NCI-H2081 (cell line): ENCODE measurements around the gene C3orf18.
A peak's percentile ranks its signal among the peaks of the same experiment; 100 is the strongest.

Experiments
- DNase-seq, 2 experiments: peaks; one replicate each; lab custom pipeline; 2025; lab: John Stamatoyannopoulos, UW

C3orf18 gene

GRCh38 chr3:50603261-50604109 lies 35.9 kb upstream of the C3orf18 start:
- no peak for DNase-seq

DNA sequence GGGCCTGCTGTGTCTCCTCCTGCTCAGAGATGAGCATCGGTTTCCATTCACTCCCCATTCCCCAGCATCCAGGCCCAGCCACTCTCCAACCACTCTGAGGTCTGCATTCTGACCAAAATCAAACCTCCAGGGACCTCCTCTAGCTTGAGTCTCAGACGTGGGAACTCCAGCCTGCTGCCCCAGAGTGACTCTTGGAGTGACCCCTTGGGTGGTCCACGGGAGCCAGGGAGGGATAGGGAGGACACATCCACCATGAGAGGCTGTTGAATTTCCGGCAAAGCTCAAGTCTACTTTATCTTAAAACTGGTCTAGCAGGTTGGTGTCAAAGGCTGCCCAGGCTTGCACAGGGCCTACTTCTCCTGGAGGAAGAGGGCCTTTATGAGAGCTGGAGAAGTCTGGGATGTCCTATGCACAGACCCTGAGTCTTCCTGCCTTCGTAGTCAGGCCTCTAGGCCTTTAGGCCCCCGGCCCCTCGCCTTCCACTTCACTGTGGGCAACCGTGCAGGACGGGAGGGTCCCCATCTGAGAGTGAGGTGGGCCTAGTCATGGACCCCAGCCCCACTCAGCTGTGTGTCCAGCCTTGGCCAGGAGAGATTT lies 35.1 kb upstream of the C3orf18 start:
- DNase-seq = no peak

- DNase-seq = peak; percentile 57 to 77
Measured at GRCh38 chr3:50600841-50601591, 33.5 kb upstream of the C3orf18 start.

DNA sequence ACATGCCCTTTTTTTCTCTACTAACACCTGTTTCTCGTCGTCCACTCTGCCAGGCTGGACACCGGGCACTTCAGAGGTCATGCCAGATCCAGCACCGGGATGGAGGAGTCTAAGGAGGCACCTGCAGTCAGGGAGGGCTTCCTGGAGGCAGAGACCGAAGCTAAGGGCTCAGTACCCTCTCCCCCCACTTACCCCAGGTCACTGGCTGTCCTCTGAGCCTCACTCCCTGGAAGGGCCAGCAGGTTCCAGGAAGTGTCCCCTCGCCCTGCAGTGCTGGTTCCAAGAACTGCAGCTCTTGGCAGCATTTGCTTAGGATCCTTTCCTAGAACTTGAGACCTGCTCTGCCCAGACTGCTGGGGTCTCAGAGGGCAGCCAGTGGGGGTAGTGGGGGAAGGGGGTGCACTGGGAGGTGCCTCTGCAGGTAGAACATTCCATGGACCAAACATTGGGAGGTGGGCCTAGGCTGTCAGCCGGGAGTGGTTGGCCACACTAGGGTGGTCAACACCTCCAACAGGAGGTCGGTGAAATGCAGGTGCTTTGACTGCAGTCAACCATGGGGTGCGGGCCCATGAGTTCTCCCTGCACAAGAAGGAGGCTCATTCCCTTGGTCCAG lies 32.7 kb upstream of the C3orf18 start:
- no peak for DNase-seq

DNA sequence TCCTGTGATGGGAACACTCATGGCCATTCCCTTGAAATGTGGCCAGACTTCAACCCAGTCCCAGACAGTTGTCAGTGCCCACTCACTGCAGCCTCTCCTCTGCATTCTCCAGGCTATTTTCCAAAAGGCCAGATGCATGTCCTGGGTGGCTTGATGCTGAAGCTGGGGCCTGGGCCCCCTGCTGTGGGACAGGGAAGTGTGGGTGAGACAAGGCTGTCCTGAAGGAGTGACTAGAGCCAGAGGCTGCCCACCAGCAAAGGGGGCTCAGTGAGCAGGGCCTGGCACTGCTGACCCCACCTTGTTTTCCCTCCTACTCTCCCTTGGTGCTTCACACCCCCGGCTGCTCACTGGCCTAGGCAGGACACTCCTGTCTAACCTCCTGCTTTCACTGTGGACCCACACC lies 32.2 kb upstream of the C3orf18 start:
- DNase-seq = no peak

DNA sequence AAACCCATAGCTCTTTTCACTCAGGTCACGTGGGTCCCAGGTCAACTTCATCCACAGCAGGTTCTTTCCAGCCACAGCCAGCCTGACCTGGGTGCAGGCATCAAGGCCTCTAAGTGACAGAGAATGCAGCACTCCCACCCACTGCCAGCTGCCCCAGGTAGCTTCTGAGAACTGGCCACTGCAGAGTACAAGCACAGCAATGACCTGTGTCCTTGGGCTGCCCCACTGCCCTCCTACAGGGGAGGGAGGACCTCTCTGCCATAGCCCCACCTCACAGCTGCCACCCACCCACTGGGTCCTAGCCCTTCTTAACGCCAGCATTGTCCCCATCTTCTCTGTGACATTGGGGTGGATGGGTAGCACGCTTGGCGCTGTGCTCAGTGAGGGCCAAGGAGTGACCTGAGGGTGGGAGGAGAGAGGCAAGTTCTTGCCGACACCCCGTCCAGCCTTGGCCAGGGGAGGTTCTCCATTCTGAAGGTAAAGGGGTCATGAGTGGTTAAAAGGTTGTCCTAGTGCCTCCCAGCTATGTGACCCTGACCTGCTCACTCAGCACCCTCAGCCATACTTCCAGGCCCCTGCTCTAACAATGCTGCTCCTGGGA lies 31.7 kb upstream of the C3orf18 start:
- no peak for DNase-seq

DNA sequence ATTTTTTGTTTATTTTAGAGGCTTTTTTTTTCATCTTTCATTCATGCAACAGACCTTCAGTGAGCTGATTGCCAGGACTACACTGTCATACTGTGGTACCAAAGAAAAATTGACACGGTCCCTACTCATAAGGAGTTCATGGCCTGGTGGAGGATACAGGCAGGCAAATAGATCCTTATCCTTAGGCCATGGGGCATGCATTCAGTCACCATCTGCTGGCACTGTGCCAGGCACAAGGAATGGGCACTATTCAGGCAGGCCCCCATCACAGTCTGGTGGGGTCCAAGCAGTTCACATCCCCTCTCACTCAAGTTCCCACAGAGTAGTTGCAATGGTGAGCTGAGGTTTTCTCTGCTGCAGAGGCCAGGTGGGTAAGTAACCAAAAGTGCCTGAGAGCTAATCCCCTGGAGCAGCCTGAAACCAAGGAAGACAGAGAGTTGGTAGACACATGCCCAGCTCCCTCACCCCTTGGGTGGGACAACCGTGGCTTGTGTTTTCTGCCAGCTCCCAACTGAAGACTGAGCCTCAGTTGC lies 26.8 kb upstream of the C3orf18 start:
- DNase-seq = no peak

- no peak for DNase-seq
Measured at GRCh38 chr3:50592568-50592967, 25.0 kb upstream of the C3orf18 start.

- no peak for DNase-seq
Measured at GRCh38 chr3:50591196-50591741, 23.7 kb upstream of the C3orf18 start.

DNA sequence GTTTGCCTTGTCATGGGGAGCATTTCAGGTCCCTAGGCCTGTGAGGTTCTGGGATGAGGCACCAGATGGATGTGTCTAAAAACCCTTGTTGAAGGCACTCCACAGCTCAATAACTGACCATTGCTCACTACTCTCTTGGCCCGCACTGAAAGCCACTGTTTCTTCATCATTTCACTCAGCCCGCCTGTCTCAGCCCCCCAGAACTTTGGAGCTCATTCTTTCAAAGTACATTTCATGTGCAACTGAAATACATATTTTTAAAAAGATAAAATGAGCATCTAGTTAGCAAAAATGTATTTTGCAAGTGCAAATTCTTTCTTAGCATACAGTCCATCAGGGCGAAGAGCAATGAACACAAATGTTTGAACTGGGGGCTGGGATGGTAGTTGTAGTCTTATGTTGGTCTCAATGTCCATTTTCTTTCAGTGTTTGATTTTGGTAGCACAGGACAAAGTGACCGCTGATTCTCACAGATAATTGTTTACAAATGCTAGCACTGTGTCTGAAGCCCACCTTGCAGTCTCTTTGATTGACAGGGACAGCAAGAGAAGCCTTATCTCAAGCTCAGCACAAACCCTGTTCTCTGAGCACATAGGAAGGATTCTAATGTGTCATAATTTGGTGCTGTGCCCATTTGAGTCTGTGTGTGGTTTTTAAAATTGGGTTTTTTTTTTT lies 21.3 kb upstream of the C3orf18 start:
- DNase-seq = no peak

DNA sequence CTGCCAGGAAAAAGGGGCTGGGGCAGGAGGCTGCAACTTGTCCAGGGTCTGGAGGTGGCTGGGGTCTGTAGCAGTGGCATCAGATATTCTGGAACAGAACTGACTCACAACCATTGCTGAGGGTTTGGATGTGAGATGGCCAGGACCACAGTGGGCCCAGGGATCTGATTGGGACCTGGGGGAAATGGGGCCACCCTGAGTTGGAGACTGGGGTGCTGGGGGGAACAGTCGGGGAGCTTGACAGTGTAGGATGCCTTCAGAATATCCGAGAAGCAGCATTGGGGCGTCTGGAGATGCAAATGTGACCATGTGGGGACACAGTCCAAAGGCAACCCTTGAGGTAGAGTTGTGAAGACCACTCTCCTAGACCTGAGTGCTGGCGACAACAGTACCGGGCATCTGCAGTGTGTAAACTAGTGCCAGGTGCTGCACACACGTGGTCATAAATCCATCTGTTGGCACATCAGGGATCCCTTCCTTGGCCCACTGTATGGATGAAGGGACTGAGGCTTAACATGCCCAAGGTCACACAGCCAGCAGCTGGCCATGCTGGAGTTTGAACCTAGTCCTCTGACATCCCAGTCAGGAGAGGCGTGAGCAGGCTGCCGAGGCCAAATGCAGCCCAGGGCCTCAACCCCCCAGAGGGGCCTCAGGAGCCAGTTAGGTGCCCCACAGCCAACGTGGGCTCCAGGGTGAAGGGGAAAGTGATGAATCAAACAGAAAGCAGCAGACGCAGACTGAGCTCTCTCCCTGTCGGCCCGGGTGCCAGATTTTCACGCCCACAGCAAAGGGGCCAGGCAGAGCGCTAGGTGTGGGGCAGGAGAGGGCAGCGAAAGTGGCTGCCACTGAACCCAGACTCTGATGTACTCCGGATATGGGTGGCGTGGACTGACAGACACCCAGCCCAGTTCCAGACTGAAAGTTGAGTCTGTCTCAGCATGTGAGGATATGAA lies 20.5 kb upstream of the C3orf18 start:
- no peak for DNase-seq

- no peak for DNase-seq
Measured at GRCh38 chr3:50587373-50587772, 19.8 kb upstream of the C3orf18 start.

- DNase-seq = no peak
Measured at GRCh38 chr3:50586763-50587070, 19.2 kb upstream of the C3orf18 start.

GRCh38 chr3:50585919-50586762 lies 18.6 kb upstream of the C3orf18 start:
- DNase-seq = no peak

GRCh38 chr3:50584391-50584790 lies 16.8 kb upstream of the C3orf18 start:
- DNase-seq = no peak

- no peak for DNase-seq
Measured at GRCh38 chr3:50583897-50584296, 16.4 kb upstream of the C3orf18 start.

GRCh38 chr3:50582083-50582482 lies 14.5 kb upstream of the C3orf18 start:
- DNase-seq = no peak

GRCh38 chr3:50581459-50581842 lies 13.9 kb upstream of the C3orf18 start:
- no peak for DNase-seq
